NCI-H510A (cell line): ENCODE data around the gene RFX7.
"Not testable (repeated sequence)": the region's sequence is repeated elsewhere in the genome, so short reads cannot be mapped to it uniquely, and the experiment has no call there.

Experiments
- DNase-seq: peaks from one replicate; lab custom pipeline; 2025; lab: John Stamatoyannopoulos, UW

Gene RFX7

GRCh38 chr15:56205061-56205876 lies 38.4 kb downstream of the RFX7 start:
- DNase-seq = no peak

DNA sequence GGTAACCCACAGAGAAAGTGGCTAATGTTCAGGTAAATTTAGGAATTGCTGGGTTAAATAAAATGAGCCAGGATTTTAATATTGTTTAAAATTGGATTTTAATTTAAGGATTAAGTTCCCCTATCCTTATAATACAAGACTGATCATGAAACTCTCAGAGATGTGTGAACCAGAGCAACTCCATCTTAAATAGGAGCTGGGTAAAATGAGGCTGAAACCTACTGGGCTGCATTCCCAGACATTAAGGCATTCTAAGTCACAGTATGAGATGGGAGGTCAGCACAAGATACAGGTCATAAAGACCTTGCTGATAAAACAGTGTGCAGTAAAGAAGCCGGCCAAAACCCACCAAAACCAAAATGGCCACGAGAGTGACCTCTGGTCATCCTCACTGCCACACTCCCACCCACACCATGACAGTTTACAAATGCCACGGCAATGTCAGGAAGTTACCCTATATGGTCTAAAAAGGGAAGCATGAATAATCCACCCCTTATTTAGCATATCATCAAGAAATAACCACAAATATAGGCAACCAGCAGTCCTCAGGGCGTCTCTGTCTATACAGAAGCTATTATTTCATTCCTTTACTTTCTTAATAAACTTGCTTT lies 40.3 kb downstream of the RFX7 start:
- DNase-seq = not testable (repeated sequence)

GRCh38 chr15:56202701-56203100 lies 41.0 kb downstream of the RFX7 start:
- DNase-seq = no peak

- DNase-seq = no peak
Measured at GRCh38 chr15:56199038-56199437, 44.6 kb downstream of the RFX7 start.

- DNase-seq = no peak
Measured at GRCh38 chr15:56194035-56194434, 49.6 kb downstream of the RFX7 start.

DNA sequence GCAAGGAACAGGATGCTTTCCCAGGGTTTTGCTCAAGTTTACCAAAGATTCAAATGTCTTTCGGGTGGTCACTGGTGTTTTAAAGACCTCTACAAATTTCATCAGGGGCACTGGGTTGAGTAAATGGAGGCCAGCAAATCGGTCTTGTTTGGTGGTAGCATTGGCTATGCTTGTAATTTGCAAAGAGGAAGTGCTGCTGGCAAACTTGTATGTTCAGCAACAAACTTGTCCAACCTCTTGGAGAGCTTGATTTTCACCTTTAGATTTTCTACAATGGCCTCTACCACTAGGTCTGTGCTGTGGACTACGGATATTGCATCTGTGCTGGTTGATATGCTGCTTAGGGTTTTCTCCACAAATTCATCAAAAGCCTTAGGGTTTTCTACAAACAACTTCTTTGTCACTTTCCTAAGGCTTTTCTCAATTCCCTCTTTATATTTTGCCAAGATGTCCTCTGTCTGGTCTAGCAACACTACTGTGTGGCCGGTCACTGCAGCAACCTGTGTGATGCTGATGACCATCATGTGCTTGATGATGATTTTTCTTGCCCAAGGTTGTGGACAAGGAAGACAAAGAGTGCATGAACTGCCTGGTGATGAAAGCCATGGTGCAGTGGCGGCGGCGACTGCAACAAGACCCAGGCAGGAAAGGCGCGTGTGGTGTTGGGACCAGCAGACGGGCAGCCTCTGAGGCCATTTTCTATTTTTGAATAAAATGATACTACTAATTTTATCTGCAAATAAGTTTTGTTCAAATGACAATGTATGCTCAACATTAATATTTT lies 50.8 kb downstream of the RFX7 start:
- DNase-seq = no peak

DNA sequence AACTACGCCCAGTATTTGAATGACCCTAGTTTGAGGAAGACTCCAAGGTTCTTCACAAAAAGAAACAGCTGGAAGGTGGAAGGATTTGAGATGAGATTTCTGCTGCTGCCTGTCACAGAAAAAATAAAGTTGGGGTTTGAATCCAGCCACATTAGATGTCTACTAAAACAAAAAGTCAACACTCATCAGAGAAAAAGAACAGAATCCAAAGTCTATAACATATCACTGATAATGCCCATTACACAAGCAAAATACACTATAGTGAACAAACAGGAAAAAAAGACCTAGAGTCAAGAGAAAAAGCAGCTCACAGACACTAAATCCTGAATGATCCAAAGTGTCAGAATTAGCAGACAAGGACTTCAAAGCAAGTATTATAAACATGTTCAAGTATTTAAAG lies 56.0 kb downstream of the RFX7 start:
- DNase-seq = no peak

- no peak for DNase-seq
Measured at GRCh38 chr15:56185980-56186379, 57.7 kb downstream of the RFX7 start.

DNA sequence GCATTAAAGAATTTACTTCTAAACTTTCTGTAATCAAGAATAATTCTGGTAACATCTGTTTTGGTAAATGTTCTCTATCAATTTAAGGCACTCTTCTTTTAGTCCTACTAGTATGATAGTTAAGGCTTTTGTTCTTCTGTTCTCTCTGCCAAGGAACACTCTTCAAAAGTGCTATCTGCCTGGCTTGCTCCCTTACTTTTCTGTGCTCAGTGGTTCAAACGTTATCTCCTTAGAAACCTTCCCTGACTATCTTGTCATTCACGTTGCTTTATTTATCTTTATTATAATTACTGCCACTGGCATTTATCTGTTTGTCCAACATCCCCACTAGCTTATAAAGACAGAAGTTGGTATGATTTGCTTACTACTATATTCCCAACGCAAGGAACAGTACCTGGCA lies 59.2 kb downstream of the RFX7 start:
- DNase-seq = no peak

DNA sequence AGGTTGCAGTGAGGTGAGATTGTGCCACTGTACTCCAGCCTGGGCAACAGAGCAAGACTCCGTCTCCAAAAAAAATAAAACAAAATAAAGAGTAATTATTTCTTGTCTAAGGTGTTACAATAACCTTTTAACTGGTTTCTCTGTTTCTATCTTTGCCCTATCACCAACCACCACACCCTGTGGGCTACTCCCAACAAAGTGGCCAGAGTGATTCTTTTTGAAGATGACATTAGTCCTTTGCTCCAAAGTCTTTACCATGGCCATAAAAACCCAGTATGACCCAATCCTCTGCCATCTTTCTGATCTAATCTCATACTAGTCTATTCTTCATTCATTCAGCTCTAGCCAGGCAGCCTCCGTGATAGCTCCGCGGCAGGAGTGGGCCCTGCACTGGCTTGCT lies 62.8 kb downstream of the RFX7 start:
- DNase-seq = no peak

GRCh38 chr15:56176996-56177395 lies 66.7 kb downstream of the RFX7 start:
- DNase-seq = no peak

DNA sequence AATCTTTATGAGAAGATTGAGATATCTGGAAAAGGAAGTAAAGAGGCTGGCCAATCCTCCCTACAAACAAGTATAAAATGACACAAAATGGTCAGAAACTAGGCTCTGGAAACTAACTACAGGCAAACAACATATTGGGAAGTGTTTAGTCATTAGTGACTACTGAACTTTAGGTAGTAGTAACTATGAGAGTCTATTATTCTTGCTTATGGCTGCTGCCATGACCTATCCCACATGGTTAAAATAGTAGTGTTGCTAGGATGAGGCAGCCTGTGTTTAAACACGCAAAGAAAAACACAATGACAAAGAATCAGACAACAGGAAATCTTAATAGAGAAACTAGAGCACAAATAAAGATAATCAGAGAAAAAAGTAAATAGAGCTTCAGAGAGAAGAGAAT lies 67.9 kb downstream of the RFX7 start:
- no peak for DNase-seq

DNA sequence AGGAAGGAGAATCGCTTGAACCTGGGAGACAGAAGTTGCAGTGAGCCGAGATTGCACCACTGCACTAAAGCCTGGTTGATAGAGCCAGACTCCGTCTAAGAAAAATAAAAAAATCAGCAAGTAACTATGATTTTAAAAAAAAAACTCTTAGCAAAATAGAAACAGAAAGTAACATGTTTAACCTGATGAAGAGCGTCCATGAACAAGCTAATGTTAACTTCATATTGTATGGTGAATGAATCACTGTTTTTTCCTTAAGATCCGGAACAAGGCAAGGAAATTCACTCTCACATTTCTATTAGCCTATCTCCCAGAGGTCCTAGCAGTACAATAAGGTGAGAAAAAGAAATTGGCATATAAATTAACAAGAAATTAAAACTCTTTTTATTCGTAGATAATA lies 69.0 kb downstream of the RFX7 start:
- DNase-seq = no peak

GRCh38 chr15:56168394-56168793 lies 75.3 kb downstream of the RFX7 start:
- no peak for DNase-seq

DNA sequence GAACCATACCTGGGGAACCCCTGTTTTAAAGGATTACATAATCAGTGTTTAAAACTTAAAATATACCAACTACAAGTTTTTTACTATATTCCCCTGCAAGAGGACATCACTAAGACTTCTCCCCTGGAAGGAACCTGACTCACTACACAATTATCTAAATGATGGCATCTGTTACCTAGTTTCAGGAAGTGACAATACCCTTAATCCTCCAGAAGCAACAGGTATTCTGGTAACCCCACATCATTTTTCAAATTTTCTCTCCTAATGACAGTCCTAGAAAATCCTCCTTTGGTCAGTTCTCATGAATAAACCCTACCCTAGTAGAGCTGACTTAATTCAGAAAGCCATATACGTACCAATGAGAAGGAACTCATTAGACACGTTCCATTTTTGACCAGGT lies 78.4 kb downstream of the RFX7 start:
- no peak for DNase-seq

- DNase-seq = no peak
Measured at GRCh38 chr15:56160966-56161365, 82.7 kb downstream of the RFX7 start.

GRCh38 chr15:56156877-56157276 lies 86.8 kb downstream of the RFX7 start:
- no peak for DNase-seq

DNA sequence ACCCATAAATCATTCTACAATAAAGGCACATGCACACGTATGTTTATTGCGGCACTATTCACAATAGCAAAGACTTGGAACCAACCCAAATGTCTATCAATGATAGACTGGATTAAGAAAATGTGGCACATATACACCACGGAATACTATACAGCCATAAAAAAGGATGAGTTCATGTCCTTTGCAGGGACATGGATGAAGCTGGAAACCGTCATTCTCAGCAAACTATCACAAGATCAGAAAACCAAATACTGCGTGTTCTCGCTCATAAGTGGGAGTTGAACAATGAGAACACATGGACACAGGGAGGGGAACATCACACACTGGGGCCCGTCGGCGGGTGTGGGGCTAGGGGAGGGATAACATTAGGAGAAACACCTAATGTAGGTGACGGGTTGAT lies 88.4 kb downstream of the RFX7 start:
- not testable (repeated sequence) for DNase-seq

DNA sequence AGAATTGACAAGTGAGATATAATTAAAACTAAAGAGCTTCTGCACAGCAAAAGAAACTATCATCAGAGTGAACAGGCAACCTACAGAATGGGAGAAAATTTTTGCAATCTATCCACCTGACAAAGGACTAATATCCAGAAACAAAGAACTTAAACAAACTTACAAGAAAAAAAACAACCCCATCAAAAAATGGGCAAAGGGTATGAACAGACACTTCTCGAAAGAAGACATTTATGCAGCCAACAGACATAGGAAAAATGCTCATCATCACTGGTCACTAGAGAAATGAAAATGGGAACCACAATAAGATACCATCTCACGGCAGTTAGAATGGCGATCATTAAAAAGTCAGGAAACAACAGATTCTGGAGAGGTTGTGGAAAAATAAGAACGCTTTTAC lies 88.9 kb downstream of the RFX7 start:
- DNase-seq = not testable (repeated sequence)

GRCh38 chr15:56150204-56150603 lies 93.5 kb downstream of the RFX7 start:
- DNase-seq = no peak

- no peak for DNase-seq
Measured at GRCh38 chr15:56148064-56148463, 95.6 kb downstream of the RFX7 start.

- no peak for DNase-seq
Measured at GRCh38 chr15:56146756-56147155, 96.9 kb downstream of the RFX7 start.

DNA sequence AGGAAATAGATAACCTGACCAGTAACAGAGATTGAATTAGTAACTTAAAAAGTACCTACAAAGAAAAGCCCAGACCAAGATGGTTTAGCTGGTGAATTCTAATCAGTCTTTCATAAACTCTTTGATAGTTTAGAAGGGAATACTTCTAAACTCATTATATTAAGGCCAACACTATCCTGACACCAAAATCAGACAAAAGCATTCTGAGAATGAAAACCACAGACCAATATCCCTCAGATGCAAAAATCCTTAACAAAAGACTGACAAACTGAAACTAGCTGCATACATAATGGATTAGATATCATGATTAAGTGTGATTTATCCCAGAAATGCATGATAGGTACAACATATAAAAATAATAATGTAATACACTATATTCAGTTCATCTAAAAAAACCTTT lies 115.6 kb downstream of the RFX7 start:
- no peak for DNase-seq
